GOT3 (cell line): ENCODE measurements around the gene ACOD1.
"Not testable (repeated sequence)": the region's sequence is repeated elsewhere in the genome, so short reads cannot be mapped to it uniquely, and the experiment has no call there.

Source experiments
- DNase-seq: peaks from one replicate; lab custom pipeline; 2025; ENCODE audit warnings: mixed read lengths; lab: John Stamatoyannopoulos, UW

ACOD1 gene

GRCh38 chr13:76948149-76948548 lies at the start of gene ACOD1:
TSS of gene ACOD1 (plus strand) at chr13:76948511. CDS start at chr13:76948559, 48 bp downstream.
- DNase-seq: no peak

- DNase-seq: not testable (repeated sequence)
These were observed 49.2 kb upstream of the ACOD1 start for GRCh38 chr13:76899066-76899465.

GRCh38 chr13:76903544-76904162 lies 44.7 kb upstream of the ACOD1 start:
- DNase-seq: no peak

- DNase-seq: no peak
These were observed 43.8 kb upstream of the ACOD1 start for GRCh38 chr13:76904507-76904906.

- no peak for DNase-seq
These were observed 35.8 kb upstream of the ACOD1 start for GRCh38 chr13:76912476-76912875.

- DNase-seq: no peak
These were observed 34.4 kb upstream of the ACOD1 start for GRCh38 chr13:76913898-76914297.

GRCh38 chr13:76917095-76917494 lies 31.2 kb upstream of the ACOD1 start:
- DNase-seq: no peak

GRCh38 chr13:76917755-76918481 lies 30.4 kb upstream of the ACOD1 start:
- DNase-seq: not testable (repeated sequence)

- no peak for DNase-seq
These were observed 26.8 kb upstream of the ACOD1 start for GRCh38 chr13:76921516-76921915.

- no peak for DNase-seq
These were observed 23.2 kb upstream of the ACOD1 start for GRCh38 chr13:76925115-76925514.

- DNase-seq: no peak
These were observed 20.4 kb upstream of the ACOD1 start for GRCh38 chr13:76927955-76928354.

- no peak for DNase-seq
These were observed 19.9 kb upstream of the ACOD1 start for GRCh38 chr13:76928456-76928855.

- DNase-seq: no peak
These were observed 19.0 kb upstream of the ACOD1 start for GRCh38 chr13:76929320-76929719.

GRCh38 chr13:76929851-76930374 lies 18.4 kb upstream of the ACOD1 start:
- no peak for DNase-seq

GRCh38 chr13:76932076-76932475 lies 16.2 kb upstream of the ACOD1 start:
- DNase-seq: no peak

GRCh38 chr13:76934671-76935070 lies 13.6 kb upstream of the ACOD1 start:
- DNase-seq: no peak

GRCh38 chr13:76936763-76937162 lies 11.5 kb upstream of the ACOD1 start:
- no peak for DNase-seq

- no peak for DNase-seq
These were observed 11.0 kb upstream of the ACOD1 start for GRCh38 chr13:76937281-76937820.

GRCh38 chr13:76939215-76939614 lies 9.1 kb upstream of the ACOD1 start:
- no peak for DNase-seq

GRCh38 chr13:76942363-76942762 lies 5.9 kb upstream of the ACOD1 start:
- DNase-seq: no peak

- DNase-seq: no peak
These were observed 4.7 kb upstream of the ACOD1 start for GRCh38 chr13:76943646-76944045.

GRCh38 chr13:76944456-76944855 lies 3.9 kb upstream of the ACOD1 start:
- DNase-seq: no peak

- no peak for DNase-seq
These were observed 1.8 kb downstream of the ACOD1 start for GRCh38 chr13:76950101-76950500.
